BE2C (cell line): ENCODE data around the gene FAM234B.
"Not testable (repeated sequence)": the region's sequence is repeated elsewhere in the genome, so short reads cannot be mapped to it uniquely, and the experiment has no call there.

Source experiments
- DNase-seq: peaks from one replicate; pipeline ENCODE4 v3.0.0-alpha.2; 2020
- H3K27me3 ChIP-seq: fragments of 250-450 bp; sonication (Bioruptor Pico); 2 replicates; pipeline ENCODE4 v1.5.1; 2020; ENCODE audit warnings: mild to moderate bottlenecking
- H3K36me3 ChIP-seq: fragments of 250-450 bp; sonication (Bioruptor Pico); 2 replicates; pipeline ENCODE4 v1.5.1; 2020; ENCODE audit warnings: mild to moderate bottlenecking
- H3K4me1 ChIP-seq: fragments of 250-450 bp; sonication (Bioruptor Pico); 2 replicates; pipeline ENCODE4 v1.5.1; 2020
- H3K4me3 ChIP-seq: 2 replicates; pipeline ENCODE4 v1.5.1; 2011; ENCODE audit warnings: low read depth, low read length
- H3K9me3 ChIP-seq: fragments of 250-450 bp; sonication (Bioruptor Pico); 2 replicates; pipeline ENCODE4 v1.5.1; 2020
- TF ChIP-seq, protein P1 (sequence below): IDR thresholded peaks from 2 replicates; pipeline ENCODE4 v1.5.1; 2012; ENCODE audit warnings: mild to moderate bottlenecking, low read depth, low read length

The FAM234B gene

DNA sequence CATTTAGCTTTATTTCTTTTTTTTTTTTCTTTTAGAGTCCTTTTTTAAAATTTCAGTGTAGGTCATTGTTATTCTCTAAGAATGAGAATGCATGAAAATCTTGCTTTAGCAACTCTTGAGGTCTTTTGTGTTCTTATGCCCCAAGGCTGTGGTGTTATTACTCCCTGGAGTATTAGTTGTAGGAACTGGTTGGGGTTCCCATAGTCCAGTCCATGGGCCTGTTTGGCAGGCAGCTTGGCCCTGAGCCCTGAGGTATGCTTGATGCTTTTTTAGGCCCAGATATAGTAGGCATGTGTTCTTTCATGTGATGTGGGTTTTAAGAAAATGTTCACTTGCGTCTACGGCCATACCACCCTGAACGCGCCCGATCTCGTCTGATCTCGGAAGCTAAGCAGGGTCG lies 1.6 kb downstream of the FAM234B start:
- Histone ChIP-seq H3K4me3 (no peak overlapping the region), H3K27me3 (peaks cover 19% of the 10 kb centered on the region), H3K4me1 (no peaks in the 10 kb centered on the region), H3K9me3 (no peaks in the 10 kb centered on the region), H3K36me3 (no peaks in the 10 kb centered on the region)
- DNase-seq, result no peak
- TF ChIP-seq, protein P1, sequence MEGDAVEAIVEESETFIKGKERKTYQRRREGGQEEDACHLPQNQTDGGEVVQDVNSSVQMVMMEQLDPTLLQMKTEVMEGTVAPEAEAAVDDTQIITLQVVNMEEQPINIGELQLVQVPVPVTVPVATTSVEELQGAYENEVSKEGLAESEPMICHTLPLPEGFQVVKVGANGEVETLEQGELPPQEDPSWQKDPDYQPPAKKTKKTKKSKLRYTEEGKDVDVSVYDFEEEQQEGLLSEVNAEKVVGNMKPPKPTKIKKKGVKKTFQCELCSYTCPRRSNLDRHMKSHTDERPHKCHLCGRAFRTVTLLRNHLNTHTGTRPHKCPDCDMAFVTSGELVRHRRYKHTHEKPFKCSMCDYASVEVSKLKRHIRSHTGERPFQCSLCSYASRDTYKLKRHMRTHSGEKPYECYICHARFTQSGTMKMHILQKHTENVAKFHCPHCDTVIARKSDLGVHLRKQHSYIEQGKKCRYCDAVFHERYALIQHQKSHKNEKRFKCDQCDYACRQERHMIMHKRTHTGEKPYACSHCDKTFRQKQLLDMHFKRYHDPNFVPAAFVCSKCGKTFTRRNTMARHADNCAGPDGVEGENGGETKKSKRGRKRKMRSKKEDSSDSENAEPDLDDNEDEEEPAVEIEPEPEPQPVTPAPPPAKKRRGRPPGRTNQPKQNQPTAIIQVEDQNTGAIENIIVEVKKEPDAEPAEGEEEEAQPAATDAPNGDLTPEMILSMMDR, result no peak

DNA sequence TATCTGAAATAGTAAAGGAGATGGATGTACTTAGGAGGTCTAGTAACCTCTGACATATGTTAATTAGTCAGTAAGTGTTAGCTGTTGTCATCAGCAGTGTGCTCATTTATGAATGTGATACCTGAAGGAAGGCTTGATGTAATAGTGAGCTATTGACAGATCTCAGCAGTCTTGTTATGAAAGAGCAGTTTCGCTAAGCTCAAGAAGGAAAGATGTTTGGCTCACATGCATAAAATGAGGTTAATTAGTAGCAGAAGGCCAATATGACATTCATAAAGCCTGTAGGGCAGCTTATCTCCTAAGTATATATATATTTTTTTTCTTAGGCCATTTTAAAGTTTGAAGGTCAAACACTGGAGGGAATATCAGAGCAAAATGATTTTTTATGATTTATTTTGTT lies 2.8 kb downstream of the FAM234B start:
- TF ChIP-seq, protein P1, result no peak
- peaks cover 15% of the 10 kb centered on the region for H3K27me3 ChIP-seq
- no peaks in the 10 kb centered on the region for H3K9me3 ChIP-seq
- H3K4me1 ChIP-seq, result no peaks in the 10 kb centered on the region
- no peak for DNase-seq
- no peaks in the 10 kb centered on the region for H3K36me3 ChIP-seq
- no peak overlapping the region for H3K4me3 ChIP-seq

DNA sequence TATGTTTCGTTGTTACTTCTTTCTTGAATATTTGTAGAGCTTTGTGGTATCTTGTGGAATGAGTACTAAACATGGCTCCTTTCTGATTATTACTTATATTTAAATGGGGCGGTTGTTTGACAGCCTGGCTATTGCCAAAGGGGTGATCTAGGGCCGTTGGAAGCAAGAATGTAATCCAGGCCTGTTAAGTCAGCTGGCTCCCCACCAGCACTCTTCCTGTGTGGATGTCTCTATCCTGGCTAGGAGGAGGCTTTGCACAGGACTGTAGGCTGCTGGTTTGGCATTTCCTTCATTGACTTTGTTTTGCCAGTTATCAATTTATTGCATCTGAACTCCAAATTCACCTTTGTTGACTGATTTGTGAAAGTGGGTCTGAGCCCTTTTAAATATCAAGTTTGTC lies 5.6 kb downstream of the FAM234B start:
- Histone ChIP-seq H3K4me1 (no peaks in the 10 kb centered on the region), H3K36me3 (no peaks in the 10 kb centered on the region), H3K4me3 (no peak overlapping the region), H3K27me3 (no peaks in the 10 kb centered on the region), H3K9me3 (no peaks in the 10 kb centered on the region)
- DNase-seq, result no peak
- TF ChIP-seq, protein P1, result no peak

DNA sequence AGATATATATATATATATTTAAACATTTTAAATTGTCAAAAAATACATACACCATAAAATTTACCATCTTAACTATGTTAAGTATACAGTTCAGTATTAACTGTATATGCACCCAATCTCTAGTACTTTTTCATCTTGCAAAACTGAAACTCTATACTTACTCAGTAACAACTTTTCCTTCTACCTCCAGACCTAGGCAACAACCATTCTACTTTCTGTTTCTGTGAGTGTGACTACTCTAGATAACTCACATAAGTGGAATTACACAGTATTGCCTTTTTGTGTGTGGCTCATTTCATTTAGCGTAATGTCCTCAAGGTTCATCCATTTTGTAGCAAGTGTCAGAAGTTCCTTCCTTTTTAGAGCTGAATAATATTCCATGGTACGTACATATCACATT lies 8.2 kb downstream of the FAM234B start:
- Histone ChIP-seq H3K4me3 (no peak overlapping the region), H3K9me3 (no peaks in the 10 kb centered on the region), H3K36me3 (no peaks in the 10 kb centered on the region; the same call in 1 of the 2 replicates), H3K27me3 (no peaks in the 10 kb centered on the region), H3K4me1 (no peaks in the 10 kb centered on the region)
- no peak for DNase-seq
- TF ChIP-seq, protein P1, result no peak

DNA sequence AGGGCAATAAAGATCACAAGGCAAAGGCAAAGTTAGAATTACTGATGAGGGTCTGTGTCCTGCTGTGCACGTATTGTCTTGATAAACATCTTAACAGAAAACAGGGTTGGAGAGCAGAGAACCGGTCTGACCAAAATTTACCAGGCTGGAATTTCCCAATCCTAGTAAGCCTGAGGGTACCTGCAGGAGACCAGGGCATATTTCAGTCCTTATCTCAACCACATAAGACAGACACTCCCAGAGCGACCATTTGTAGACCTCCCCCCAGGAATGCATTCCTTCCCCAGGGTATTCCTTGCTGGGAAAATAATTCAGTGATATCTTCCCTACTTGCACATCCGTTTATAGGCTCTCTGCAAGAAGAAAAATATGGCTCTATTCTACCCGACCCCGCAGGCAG lies 9.4 kb downstream of the FAM234B start:
- not testable (repeated sequence) for H3K27me3 ChIP-seq, DNase-seq, H3K4me1 ChIP-seq

DNA sequence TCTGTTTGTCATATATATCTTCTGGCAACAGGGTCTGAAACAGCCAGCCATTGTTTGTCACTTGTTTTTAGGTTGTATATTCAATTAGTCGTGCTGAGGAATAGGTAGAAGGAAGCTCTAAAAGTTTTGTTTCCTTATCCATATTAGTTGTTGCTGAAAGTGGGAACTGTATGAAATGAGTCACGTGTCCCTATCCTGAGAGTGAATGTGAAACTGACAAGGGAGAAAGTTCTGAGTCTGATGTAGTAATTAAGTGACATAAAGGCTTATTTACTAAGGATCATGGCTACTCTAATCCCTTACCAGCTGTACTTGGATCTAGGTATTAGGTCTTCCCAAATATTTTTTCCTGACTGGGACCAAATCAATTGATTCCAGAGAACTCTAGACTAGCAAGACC lies 16.4 kb downstream of the FAM234B start:
- no peaks in the 10 kb centered on the region; the same call in 1 of the 2 replicates for H3K36me3 ChIP-seq
- no peaks in the 10 kb centered on the region for H3K9me3 ChIP-seq
- H3K4me1 ChIP-seq, result no peaks in the 10 kb centered on the region
- no peak overlapping the region for H3K4me3 ChIP-seq
- TF ChIP-seq, protein P1, result no peak
- H3K27me3 ChIP-seq, result no peaks in the 10 kb centered on the region
- DNase-seq, result no peak

More for the DNA sequence above, 9.4 kb downstream of the FAM234B start:
- H3K36me3 ChIP-seq, H3K9me3 ChIP-seq, H3K4me3 ChIP-seq: not testable (repeated sequence)

DNA sequence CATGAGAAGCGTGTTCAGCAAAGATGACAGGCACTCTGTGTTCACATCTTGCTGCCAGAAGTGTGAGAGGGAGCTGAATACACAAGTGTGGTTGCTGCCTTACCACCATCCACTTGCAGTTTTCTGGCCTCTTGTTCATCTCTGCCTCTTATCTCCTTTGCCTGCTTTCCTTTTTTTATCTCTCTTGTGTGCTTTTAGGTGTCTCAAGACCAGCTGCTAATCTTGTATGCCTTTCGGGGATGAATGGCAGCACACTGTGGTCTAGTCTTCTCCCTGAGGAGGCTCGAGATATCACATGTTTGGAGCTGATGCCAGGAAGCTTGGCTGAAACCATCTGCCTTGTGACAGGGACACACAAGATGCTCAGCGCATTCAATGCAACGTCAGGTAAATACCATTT lies 17.2 kb downstream of the FAM234B start:
- no peaks in the 10 kb centered on the region for H3K27me3 ChIP-seq
- H3K4me1 ChIP-seq, result no peaks in the 10 kb centered on the region
- H3K9me3 ChIP-seq, result no peaks in the 10 kb centered on the region
- no peak overlapping the region for H3K4me3 ChIP-seq
- TF ChIP-seq, protein P1, result no peak
- no peaks in the 10 kb centered on the region; the same call in 1 of the 2 replicates for H3K36me3 ChIP-seq
- DNase-seq, result no peak
